NCI-H2196 treated with DMSO at 0.1 percent for 48 hours (cell line): ENCODE results near the gene ANO2.

Source experiments
- DNase-seq: peaks from one replicate; lab custom pipeline; 2025; ENCODE audit not compliant: unreplicated experiment; lab: John Stamatoyannopoulos, UW

ANO2 gene

GRCh38 chr12:5627053-5627630, 317.9 kb downstream of the ANO2 start:
- no peak for DNase-seq

DNA sequence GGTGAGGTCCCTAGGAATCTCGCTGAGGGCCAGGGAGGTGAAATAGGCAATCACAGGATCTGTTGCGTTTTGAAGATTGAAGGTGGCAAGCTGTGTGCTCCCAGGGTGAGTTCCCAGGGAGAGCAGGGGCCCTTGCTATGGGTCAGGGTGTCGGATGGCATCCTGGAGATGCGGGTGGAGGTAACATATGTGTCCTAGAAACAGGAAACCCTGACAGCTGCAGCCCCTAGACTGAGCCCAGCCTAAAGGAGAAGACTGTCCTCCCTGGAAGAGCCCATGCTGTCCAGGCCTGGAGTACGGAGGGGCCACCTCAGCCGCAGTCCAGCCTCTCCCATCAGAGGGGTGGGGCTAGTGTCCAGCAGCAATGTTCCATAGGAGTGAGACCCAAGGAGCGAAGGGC, 318.9 kb downstream of the ANO2 start:
- DNase-seq, result no peak

- no peak for DNase-seq
Observed at GRCh38 chr12:5624486-5625272, 320.4 kb downstream of the ANO2 start.

DNA sequence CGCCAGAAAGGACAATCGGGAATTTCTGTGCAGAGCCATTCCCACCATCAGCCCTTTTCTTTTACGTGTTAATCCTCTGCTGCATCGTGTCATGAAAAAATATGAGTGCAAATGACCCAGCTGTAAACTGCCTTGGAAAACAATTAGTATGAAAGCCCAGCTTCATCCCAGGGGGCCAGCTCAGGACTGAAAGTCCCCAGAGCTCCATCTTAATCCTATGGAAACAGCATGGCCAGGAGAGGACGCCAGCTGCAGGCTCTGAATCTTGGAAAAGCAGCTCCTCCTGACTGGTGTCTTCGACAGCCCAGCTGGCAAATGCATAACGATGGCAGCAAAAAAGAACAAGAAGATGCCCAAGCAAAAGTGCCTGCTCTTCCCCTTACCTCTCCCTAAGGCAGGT, 321.6 kb downstream of the ANO2 start:
- DNase-seq, result no peak

- no peak for DNase-seq
Observed at GRCh38 chr12:5622280-5622679, 322.8 kb downstream of the ANO2 start.

GRCh38 chr12:5621329-5621728, 323.7 kb downstream of the ANO2 start:
- no peak for DNase-seq

- DNase-seq, result no peak
Observed at GRCh38 chr12:5620896-5621295, 324.2 kb downstream of the ANO2 start.

DNA sequence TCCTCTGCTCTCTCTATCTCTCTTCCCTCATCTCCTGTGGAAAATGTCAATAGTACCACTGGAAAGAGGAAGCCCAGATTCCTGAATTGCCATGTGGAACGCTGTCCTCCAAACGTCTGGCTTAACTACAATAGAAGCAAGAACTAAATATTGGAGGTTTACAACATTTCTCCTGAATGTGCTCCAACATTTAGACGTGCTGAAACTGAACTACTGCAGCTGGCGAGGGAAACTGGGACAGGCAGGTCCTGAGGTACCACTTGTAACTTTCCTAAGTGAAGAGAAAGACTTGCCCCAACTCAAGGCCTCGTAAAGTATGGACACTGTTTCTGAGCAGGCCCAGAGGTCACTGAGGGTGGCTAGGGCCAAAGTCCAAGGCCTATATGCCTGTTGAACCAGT, 325.4 kb downstream of the ANO2 start:
- DNase-seq, result no peak

DNA sequence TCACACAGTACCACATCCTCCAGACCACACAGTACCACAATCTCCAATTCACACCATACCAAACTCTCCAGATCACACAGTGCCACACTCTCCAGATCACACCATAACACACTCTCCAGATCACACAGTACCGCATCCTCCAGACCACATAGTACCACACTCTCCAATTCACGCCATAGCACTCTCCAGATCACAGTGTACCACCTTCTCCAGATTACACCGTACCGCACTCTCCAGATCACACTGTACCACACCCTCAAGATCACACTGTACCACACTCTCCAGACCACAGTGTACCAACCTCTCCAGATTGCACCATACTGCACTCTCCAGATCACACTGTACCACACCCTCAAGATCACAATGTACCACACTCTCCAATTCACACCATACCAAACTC, 328.2 kb downstream of the ANO2 start:
- DNase-seq, result no peak

GRCh38 chr12:5615760-5616159, 329.3 kb downstream of the ANO2 start:
- no peak for DNase-seq

- no peak for DNase-seq
Observed at GRCh38 chr12:5614256-5614655, 330.8 kb downstream of the ANO2 start.

DNA sequence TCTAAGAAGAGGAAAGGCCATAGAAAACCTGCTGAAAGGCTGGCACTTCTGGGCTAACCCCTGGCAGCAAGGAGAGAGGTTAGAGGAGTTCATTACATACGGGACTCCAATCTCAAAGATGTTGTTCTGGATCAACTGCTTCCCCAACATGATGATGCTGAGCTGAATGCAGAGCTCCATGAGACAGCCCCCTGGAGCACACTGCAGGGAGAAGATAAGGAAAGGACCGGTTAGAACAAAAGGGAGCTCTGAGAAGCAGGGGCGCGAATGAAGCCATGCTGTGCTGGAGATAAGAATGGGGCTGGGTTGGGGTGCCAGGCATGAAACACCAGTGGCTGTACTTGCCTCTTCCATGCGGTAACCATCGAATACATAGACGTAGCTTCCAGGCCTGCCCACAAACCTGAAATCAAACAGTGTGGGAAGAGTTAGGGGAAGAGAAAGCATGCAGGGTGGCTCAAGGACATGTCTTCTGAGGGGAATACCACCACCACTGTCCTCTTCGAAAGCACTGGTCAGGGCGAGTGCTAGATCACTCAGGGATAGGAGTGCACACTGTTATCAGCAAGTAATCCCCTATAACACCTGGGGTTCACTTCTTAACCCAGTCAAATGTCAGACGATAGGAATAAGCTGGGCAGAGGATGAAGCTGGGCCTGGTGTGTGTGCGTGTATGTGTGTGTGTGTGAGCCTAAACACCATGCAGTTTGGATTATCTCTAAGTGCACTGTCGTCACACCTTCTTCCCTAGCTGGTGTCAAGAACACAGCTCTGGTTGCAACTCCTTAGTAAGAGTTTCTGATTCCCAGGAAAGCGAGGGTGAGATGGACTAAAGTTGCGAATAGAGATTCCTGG, 332.3 kb downstream of the ANO2 start:
- no peak for DNase-seq

GRCh38 chr12:5611162-5611561, 333.9 kb downstream of the ANO2 start:
- DNase-seq, result no peak

DNA sequence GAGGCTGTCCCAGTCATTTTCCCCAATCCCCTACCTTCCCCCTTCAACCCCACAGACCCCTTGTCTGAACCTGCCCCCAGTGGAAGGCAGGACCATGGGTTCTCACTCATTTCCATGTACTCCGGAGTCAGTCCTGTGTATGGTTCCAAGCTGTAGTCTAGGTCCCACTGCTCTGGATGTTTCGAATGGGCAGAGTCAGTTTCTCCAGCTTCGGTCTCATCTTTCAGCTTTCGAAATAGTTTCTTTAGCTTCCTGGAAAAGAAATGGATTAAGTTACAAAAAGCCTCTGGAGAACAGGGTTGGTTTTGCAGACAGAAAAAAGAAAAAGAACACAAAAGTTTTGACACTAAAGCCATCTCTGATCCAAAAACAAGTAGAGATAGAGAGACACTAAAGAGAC, 345.7 kb downstream of the ANO2 start:
- DNase-seq, result no peak

DNA sequence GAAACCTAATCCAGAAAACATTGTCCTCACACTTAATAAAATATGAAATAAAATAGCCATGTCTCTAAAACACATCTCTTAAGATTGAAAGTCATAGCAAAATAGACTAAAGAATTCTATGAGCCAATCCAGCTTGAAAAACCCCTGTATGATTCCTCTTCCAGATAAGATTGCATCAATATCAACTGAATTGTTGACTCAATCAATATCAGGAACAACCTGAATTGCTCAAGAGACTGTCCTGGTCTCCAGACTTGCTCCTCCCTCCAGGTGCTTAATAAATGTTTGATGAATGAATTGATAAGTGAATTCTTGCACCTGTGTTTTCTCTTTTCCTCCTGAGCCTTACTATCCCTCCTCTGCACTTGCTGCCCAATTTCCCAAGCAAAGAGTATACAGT, 351.1 kb downstream of the ANO2 start:
- DNase-seq, result no peak

DNA sequence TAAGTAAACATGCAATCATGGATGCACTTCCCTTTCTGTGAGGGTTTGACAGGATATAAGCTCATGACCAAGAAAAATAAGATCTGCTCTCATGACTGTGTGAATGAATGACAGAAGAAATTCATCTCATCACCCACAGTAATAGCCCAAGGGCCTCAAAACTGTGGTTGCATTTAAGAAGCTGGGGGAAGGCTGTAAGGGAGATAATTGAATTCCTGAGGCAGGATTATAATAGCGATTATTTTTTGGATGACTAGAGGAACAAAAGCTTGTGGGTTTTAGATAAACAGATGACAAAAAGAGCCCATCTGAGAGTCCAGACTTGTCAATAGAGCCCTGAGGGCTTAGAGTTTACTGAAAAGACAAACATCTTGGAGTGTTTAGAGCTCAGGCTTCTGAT, 352.0 kb downstream of the ANO2 start:
- no peak for DNase-seq

GRCh38 chr12:5592310-5592709, 352.7 kb downstream of the ANO2 start:
- no peak for DNase-seq

GRCh38 chr12:5590316-5590715, 354.7 kb downstream of the ANO2 start:
- no peak for DNase-seq

DNA sequence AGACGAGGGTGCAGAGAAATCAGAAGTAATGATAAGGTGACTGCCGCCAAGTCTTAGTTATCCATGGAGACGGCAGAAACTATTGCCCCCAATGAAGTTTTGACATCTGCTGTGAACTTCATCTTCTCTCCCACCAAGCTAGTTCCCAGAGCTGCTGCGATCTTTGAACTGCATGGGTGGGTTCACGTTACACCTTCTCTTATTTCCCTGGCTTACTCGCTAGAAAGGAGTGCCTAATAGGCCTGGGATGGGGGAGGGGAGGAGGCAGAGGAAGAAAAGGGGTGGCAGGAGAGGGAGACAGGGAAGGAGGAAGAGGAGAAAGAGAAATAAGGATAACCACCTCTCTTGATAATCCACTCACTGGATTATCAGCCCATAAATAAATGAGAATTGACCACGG, 356.0 kb downstream of the ANO2 start:
- DNase-seq, result no peak

GRCh38 chr12:5588591-5588990, 356.5 kb downstream of the ANO2 start:
- no peak for DNase-seq

GRCh38 chr12:5588176-5588575, 356.9 kb downstream of the ANO2 start:
- no peak for DNase-seq

DNA sequence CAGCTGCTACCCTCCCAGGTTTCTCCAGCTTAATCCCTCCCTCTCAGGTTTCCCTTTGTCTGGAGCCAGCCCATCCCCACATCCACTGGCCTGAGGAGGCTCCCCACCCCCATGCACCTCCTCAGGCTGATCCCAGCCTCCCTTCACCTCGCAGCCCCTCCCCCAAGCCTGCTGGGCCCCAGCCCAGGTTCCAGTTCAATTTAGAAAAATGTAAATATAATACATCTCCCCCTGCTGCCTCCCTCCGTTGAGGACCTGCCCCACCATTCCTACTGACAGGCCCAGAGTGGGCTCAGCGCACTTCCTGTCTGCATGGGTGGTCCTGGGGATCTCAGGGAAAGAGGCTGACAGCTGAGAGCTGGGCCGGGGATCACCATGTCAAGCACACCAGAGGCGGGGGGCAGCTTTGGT, 357.3 kb downstream of the ANO2 start:
- no peak for DNase-seq
